Mammary epithelial cell (primary cell): ENCODE measurements around the gene KIAA1958.
"Not testable (repeated sequence)": the region's sequence is repeated elsewhere in the genome, so short reads cannot be mapped to it uniquely, and the experiment has no call there.

Experiments used
- EZH2 ChIP-seq: IDR thresholded peaks from 2 replicates; pipeline ENCODE4 v1.6.1; 2012; ENCODE audit warnings: low read length, inconsistent platforms, borderline replicate concordance
- TF ChIP-seq, protein P1 (sequence below), 2 donors: IDR thresholded peaks in 1 of 2; conservative IDR thresholded peaks in 1 of 2; 2 replicates each; pipeline ENCODE4 v1.5.1; 2011 to 2012; ENCODE audit warnings: inconsistent platforms in 2 of 2, low read length in 2 of 2, mild to moderate bottlenecking in 2 of 2, control low read depth in 1 of 2, low read depth in 1 of 2; ENCODE audit not compliant: insufficient read depth in 1 of 2; ENCODE audit errors: extremely low read depth in 1 of 2

- TF ChIP-seq, protein P1, sequence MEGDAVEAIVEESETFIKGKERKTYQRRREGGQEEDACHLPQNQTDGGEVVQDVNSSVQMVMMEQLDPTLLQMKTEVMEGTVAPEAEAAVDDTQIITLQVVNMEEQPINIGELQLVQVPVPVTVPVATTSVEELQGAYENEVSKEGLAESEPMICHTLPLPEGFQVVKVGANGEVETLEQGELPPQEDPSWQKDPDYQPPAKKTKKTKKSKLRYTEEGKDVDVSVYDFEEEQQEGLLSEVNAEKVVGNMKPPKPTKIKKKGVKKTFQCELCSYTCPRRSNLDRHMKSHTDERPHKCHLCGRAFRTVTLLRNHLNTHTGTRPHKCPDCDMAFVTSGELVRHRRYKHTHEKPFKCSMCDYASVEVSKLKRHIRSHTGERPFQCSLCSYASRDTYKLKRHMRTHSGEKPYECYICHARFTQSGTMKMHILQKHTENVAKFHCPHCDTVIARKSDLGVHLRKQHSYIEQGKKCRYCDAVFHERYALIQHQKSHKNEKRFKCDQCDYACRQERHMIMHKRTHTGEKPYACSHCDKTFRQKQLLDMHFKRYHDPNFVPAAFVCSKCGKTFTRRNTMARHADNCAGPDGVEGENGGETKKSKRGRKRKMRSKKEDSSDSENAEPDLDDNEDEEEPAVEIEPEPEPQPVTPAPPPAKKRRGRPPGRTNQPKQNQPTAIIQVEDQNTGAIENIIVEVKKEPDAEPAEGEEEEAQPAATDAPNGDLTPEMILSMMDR (conservative IDR thresholded peaks at IDR 0.05 in 1 of 2, IDR thresholded peaks at IDR 0.05 in 1 of 2; ENCODE audit: extremely low read depth in 1 of 2, insufficient read depth in 1 of 2, low read depth in 1 of 2, low read length in 2 of 2), result not testable (repeated sequence)
- TF ChIP-seq EZH2, result not testable (repeated sequence)
Measured at GRCh38 chr9:112512377-112512776, 25.8 kb downstream of the KIAA1958 start.
